K562 (cell line): ENCODE measurements around the gene CFAP251. TPM values are rescaled to one million over a fixed set of nuclear protein-coding genes. Genes with fewer than 3 reads are reported as not detected.

Experiments
- ARID3A ChIP-seq: IDR thresholded peaks from 2 replicates; pipeline ENCODE4 v1.6.1; 2012; ENCODE audit warnings: low read depth, low read length, improper control_type of control experiment, borderline replicate concordance
- NONO ChIP-seq, 2 experiments: fragments of 200-400 bp in 1 of 2; fragments of 450-650 bp in 1 of 2; formaldehyde crosslinking in 1 of 2; IDR thresholded peaks; 2 replicates each; pipeline ENCODE4 v1.6.1; 2017; ENCODE audit warnings: low read depth in 2 of 2, mild to moderate bottlenecking in 2 of 2, moderate library complexity in 2 of 2, low read length in 1 of 2
- POLR3G ChIP-seq: IDR thresholded peaks from 2 replicates; pipeline ENCODE4 v1.6.1; 2011; ENCODE audit not compliant: insufficient read length, insufficient replicate concordance; ENCODE audit errors: extremely low read depth
- RERE ChIP-seq: sonication (generic); formaldehyde crosslinking; IDR thresholded peaks from 2 replicates; pipeline ENCODE4 v1.8.0; 2023; ENCODE audit warnings: missing genetic modification reagents, mild to moderate bottlenecking, borderline replicate concordance
- REST ChIP-seq, 2 experiments: fragments of 450-650 bp; formaldehyde crosslinking in 1 of 2; IDR thresholded peaks; 2 replicates each; pipeline versions ENCODE4 v1.4.0 to v1.6.1; 2014 to 2020; ENCODE audit warnings: mild to moderate bottlenecking in 2 of 2, borderline replicate concordance in 1 of 2, low read depth in 1 of 2
- SMARCA5 ChIP-seq: fragments of 450-650 bp; IDR thresholded peaks from 2 replicates; pipeline ENCODE4 v1.6.1; 2016
- TFE3 ChIP-seq: fragments of 450-650 bp; formaldehyde crosslinking; IDR thresholded peaks from 2 replicates; pipeline ENCODE4 v1.4.0; 2020; ENCODE audit warnings: mild to moderate bottlenecking, mixed read lengths
- ZEB2 ChIP-seq: fragments of 450-650 bp; IDR thresholded peaks from 2 replicates; pipeline ENCODE4 v1.6.1; 2016
- polyA plus RNA-seq, 8 experiments: library from polyadenylated mRNA; depleted of rRNA in 4 of 8; stranded (reverse) in 5 of 8; unstranded in 3 of 8; fragments of >200 nt; fragmentation: Nextera tagmentation in 2 of 8; fragmentation: Illumina TruSeq in 1 of 8; extraction: Ambion mirVana in 2 of 8; extraction: Trizol in 1 of 8; gene quantifications; 2 replicates each; pipeline versions ENCODE4 v1.2.1 to v1.2.3, GENCODE V29; 2011 to 2014; ENCODE audit warnings: inconsistent platforms in 1 of 8, missing spikeins in 1 of 8
- total RNA-seq, 7 experiments: library from RNA; depleted of rRNA in 6 of 7; stranded (reverse); fragments of >200 nt in 6 of 7; fragmentation: Illumina TruSeq in 2 of 7; extraction: Trizol in 2 of 7; gene quantifications; 2 replicates each; pipeline versions ENCODE4 v1.2.1 to v1.2.3, GENCODE V29; 2011 to 2021; ENCODE audit warnings: low replicate concordance in 1 of 7

The CFAP251 gene
- total and polyA plus RNA-seq, 9 of the 15 experiments (the other 6 are each of a cell fraction or from before 2014, with no cell fraction given), result 16.6 to 31.0 (median 19.1) TPM

GRCh38 chr12:121888478-121889273 is 29.7 kb upstream of the CFAP251 start, which contains the start of gene PSMD9 (continued):
- TF ChIP-seq RERE (peak; percentile 59; the same call in 1 of the 2 replicates), NONO (IDR thresholded peaks at IDR 0.05; ENCODE audit: low read depth in 2 of 2, low read length in 1 of 2) (no peak), POLR3G (no peak), TFE3 (0 out of 2 replicates have a peak, but pooled peaks have one; percentile 19), REST (IDR thresholded peaks at IDR 0.05; ENCODE audit: borderline replicate concordance) (peak; percentile 86), REST (CRISPR knock-in tag; IDR thresholded peaks at IDR 0.05; ENCODE audit: low read depth) (no peak), ZEB2 (peak; percentile 59), ARID3A (peak; percentile 94; the same call in 1 of the 2 replicates), SMARCA5 (peak; percentile 92; the same call in 1 of the 2 replicates)
